Hematopoietic multipotent progenitor cell (in vitro differentiated cells): ENCODE measurements around the gene ZGLP1. TPM values are rescaled to one million over a fixed set of nuclear protein-coding genes. Genes with fewer than 3 reads are reported as not detected.
"Not testable (repeated sequence)": the region's sequence is repeated elsewhere in the genome, so short reads cannot be mapped to it uniquely, and the experiment has no call there.

Experiments used
- DNase-seq, 3 donors: peaks; one replicate each; pipeline ENCODE4 v3.0.0-alpha.2; 2011 to 2015; ENCODE audit warnings: low read depth in 2 of 3, low spot score in 2 of 3
- total RNA-seq: library from RNA; depleted of rRNA; stranded (reverse); fragments of >200 nt; gene quantifications from one replicate; pipeline ENCODE4 v1.2.3, GENCODE V29; 2012

Gene ZGLP1
- total RNA-seq, 1 donor: 0.54 TPM

DNA sequence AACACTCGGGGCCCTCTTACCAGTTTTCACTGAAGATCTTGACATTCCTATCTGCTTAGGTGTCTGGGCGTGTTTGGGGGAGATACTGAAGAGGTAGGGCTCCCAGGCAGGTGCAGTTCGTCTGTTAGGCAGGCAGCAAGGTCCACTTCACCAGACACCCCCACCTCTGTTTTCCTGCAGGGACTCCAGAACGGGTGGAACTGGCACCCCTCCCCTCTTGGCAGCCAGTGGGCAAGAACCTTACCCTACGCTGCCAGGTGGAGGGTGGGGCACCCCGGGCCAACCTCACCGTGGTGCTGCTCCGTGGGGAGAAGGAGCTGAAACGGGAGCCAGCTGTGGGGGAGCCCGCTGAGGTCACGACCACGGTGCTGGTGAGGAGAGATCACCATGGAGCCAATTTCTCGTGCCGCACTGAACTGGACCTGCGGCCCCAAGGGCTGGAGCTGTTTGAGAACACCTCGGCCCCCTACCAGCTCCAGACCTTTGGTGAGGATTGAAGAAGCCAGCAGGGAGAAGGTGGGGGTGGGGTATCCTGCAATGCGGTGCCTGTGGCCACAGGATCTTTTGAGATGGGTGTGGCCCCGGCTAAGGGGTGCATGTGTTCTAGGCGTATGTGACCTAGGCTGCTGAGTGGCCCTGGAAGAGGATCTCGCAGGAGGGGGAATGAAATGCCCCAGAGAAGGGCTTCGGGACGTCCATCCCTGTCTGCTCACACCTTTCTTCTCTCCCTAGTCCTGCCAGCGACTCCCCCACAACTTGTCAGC lies 26.1 kb downstream of the ZGLP1 start:
- no peak for DNase-seq

DNA sequence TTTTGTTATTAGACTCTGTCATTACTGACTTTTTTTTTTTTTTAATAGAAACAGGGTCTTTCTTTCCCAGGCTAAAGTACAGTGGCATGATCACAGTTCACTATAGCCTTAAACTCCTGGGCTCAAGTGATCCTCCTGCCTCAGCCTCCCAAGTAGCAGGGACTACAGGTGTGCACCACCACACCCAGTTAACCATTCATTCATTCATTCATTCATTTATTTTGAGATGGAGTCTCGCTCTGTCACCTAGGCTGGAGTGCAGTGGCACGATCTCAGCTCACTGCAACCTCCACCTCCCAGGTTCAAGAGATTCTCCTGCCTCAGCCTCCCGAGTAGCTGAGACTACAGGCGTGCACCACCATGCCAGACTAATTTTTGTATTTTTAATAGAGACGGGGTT lies 27.6 kb downstream of the ZGLP1 start:
- not testable (repeated sequence) for DNase-seq

DNA sequence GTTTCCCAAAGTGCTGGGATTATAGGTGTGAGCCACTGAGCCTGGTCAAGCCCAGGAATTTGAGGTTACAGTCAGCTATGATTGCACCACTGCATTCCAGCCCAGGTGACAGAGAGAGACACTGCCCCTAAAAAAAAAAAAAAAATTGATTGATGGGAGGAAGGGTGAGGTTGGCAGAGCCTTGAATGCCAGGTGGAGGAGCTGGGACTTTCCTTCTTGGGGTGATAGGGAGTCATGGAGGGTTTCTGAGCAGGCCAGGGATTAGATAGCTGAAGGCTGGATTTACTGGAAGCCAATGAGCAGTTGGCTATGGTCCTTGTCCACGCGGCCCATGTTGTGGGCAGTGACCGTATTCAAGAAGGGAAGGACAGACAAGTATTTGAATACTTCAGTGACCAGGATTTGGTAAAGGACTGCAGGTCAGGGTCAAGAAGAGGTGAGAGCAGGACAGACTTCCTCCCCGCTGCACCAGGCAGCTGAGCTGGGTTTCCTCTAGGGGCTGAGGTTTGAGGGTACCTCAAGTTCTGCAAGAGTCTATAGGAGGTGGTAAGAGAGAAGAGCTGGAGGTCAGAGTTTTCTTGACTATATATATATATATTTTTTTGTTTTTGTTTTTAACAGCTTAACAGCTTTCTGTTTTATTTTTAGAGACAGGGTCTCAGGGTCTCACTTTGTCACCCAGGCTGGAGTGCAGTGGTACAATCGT lies 29.7 kb downstream of the ZGLP1 start:
- DNase-seq: no peak

DNA sequence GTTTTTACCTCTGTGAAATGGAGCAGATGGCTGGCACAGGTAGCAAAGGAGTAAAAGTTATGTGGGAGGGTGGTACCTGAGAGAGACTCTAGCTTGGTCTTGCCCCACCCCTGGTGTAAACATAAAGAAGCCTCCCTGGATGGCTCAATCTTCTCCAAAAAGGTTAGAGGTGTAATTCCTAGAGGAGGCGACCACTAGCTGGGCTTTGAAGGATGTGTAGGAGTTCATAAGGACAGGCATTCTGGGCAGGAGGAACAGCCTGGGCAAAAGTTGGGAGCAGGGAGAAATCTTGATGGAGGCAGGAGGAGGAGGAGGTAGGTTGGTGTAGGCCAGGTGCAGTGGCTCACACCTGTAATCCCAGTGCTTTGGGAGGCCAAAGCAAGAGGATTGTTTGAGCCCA lies 30.7 kb downstream of the ZGLP1 start:
- no peak for DNase-seq

DNA sequence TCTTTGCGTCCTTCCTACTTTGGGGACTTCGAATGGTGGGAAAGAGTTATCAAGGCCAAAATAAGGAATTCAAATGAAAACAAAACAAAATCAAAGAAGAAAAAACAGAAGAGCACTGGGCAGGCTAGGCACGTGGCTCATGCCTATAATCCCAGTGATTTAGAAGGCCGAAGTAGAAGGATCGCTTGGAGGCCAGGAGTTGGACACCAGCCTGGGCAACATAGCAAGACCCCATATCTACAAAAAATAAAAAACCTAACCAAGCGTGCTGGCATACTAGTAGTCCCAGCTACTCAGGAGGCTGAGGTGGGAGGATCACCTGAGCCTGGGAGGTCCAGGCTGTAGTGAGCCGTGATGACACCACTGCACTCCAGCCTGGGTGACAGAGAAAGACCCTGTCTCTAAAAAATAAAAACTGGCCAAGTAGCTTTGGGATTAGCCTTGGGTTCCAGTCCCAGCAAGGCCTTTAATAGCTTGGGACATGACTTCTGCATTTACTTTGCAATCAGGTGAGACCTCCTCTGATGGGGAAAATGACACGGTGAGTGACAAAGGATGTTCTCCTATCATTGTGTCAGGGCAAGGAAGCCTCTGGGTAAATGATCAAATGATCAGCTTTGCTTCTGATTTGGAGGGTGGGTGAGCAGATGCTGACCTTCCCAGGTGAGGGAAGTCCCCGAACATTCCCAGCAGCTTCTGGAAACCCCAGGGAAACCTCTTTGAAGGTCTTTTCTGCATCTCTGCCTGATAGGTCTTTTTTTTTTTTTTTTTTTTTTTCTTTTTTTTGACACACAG lies 31.6 kb downstream of the ZGLP1 start:
- no peak for DNase-seq

GRCh38 chr19:10274589-10274988 lies 35.0 kb downstream of the ZGLP1 start:
- DNase-seq: no peak

DNA sequence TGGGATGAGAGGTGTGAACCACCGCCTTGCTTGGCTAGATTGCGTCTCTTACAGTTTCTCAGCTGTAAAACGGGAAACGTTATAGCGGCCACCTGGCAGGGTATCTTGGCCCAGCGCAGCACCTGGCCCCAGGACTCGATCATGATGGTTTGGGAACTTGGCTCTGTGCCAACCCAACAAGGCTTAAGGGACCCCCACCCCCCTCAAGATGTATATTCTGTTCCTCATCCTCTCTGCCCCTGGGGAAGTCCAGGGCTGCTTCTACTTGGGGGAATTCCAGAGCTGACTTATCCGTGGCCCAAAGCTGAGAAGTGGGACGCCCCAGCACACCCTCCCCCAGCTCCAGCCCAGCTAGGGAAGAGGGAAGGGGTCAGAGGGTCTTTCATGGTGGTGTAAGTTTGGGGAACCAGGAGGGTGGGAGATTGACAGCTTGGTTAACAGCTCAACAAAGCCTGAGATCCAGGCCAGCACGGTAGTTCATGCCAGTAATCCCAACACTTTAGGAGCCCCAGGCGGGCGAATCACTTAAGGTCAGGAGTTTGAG lies 38.0 kb downstream of the ZGLP1 start:
- peak in 2 of 3 donors; percentile 82 to 85 for DNase-seq

DNA sequence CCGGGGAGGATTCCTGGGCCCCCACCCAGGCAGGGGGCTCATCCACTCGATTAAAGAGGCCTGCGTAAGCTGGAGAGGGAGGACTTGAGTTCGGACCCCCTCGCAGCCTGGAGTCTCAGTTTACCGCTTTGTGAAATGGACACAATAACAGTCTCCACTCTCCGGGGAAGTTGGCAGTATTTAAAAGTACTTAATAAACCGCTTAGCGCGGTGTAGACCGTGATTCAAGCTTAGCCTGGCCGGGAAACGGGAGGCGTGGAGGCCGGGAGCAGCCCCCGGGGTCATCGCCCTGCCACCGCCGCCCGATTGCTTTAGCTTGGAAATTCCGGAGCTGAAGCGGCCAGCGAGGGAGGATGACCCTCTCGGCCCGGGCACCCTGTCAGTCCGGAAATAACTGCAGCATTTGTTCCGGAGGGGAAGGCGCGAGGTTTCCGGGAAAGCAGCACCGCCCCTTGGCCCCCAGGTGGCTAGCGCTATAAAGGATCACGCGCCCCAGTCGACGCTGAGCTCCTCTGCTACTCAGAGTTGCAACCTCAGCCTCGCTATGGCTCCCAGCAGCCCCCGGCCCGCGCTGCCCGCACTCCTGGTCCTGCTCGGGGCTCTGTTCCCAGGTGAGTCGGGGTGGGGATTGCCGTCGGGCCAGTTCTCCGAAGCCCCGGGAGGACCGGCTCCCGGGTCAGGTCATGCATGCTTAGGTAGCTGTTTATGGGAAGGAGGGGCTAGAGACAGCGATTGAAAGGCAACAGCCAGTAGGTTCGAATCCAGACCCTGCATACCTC lies 38.8 kb downstream of the ZGLP1 start, which contains the start of gene ICAM1:
Gene ICAM1 (plus strand): TSS at position 505 of the 779 bp plus-strand sequence. CDS start 40 bp downstream, at position 545.
- peak in 2 of 3 donors; percentile 80 to 82 for DNase-seq

- peak in 2 of 3 donors; percentile 85 to 91 for DNase-seq
These were observed 39.4 kb downstream of the ZGLP1 start for GRCh38 chr19:10270180-10270615.

DNA sequence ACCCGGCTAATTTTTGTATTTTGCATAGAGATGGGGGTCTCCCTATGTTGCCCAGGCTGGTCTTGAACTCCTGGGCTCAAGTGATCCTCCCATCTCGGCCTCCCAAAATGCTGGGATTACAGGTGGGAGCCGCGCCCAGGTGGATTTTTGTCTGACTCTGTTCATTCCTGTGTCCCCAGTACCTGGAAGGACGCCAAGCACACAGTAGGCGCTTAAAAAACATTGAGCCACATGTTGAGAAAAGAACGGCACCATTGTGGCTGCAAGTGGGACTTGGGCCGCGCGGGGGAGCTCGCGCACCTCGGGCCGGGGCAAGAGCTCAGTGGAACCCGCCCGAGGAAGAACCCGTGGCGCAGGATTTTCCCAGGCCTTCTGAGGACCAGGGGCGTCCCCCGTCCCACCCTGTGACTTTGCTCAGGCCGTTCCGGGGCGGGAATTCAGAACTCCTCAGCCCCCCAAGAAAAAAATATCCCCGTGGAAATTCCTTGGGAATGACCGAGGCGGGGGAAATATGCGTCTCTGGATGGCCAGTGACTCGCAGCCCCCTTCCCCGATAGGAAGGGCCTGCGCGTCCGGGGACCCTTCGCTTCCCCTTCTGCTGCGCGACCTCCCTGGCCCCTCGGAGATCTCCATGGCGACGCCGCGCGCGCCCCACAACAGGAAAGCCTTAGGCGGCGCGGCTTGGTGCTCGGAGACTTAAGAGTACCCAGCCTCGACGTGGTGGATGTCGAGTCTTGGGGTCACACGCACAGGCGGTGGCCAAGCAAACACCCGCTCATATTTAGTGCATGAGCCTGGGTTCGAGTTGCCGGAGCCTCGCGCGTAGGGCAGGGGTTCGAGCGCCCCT lies 40.1 kb downstream of the ZGLP1 start:
- peak in 2 of 3 donors; percentile 86 to 88 for DNase-seq

DNA sequence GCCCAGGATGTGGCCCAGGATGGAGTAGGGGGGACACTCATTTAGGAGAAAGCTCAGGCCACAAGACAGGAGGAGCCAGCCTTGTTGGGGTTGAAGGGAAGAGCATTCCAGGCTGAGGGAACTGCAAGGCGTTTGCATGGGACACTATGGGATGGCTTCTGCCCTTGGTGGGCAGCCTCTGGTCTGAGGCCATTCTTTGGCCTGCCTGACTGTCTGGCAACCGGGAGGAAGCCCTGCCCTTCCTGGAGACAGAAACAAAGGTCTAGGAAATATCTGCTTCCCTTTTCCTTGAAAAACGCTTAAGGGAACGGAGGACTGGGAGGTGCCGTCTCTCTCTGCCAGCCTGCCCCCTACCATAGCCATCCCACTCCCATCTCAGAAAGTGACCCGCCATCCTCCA lies 41.5 kb downstream of the ZGLP1 start:
- no peak for DNase-seq

DNA sequence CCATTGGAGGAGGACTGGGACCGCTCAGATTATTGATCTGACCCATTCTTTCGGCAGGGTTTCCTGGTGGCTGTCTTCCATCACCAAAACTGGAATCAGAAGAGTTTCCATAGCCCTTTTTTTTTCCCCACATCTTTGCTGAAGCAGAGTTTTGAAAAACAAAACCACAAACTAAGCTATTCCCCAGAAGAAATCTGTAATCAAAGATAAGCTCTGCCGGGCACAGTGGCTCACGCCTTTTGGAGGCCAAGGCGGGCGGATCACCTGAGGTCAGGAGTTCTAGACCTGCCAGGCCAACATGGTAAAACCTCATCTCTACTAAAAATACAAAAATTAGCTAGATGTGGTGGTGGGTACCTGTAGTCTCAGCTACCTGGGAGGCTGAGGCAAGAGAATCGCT lies 42.9 kb downstream of the ZGLP1 start:
- no peak for DNase-seq

DNA sequence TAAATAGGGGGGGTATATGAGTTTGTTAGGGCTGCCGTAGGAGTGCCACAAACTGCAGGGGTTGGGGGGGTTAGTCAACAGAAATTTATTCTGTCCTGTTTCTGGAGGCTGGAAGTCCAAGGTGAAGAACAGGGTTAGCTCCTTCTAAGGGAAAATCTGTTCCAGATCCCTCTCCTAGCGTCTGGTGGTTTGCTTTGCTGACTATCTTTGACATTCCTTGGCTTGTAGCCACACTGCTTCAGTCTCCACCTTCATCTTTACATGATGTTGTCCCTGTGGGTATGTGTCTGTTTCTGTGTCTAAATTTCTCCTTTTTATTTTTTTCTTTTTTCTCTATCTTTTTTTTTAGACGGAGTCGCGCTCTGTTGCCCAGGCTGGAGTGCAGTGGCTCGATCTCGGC lies 46.8 kb downstream of the ZGLP1 start:
- no peak for DNase-seq

DNA sequence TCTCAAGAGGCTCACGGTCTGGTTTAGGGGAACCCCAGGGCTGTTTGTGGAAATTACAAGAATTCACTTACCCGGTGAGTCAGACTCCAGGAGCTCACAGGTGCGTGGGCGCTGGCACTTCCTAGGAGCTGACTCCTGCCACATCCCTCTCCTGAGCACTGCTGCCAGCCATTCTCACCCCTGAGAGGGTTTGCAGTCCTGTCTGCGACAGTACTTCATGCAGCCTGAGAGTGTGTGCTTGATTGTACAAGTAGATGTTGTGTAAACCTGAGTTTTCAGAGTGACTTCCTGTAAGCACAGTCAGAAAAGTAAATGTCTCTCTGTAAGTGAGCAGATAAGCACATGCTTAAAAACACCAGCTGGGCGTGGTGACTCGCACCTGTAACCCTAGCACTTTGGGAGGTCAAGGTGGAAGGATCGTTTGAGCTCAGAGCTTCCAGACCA lies 49.5 kb downstream of the ZGLP1 start:
- no peak for DNase-seq

DNA sequence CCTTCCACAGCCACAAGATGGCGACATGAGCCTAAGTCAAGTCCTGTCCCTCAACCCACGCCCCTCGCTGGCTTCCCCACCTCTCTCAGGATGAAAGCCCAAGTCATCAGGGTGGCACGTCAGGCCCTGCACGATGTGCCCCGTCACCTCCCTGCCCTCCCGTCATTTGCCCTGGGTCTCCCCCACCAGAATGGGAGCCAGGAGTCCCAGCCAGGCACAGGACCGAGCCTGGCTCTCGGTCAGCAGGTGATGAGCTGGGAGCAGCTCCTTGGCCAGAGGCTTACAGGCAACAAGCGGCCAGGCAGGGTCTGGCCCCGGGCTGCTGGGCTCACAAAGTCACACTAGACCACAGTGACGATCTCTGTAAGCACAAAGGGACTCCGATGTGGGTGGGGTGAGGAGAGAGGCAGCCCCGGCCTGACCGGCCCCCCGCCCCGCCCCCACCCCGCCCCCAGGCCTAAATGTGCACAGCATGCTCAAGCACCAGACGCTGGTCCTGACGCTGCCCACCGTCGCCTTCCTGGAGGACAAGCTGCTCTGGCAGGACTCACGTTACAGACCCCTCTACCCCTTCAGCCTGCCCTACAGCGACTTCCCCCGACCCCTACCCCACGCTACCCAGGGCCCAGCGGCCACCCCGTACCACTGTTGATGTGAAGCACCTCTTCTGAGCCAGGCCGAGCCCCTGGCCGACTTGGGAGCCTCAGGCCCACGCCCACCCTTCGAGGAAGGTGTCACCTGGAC lies 50.3 kb downstream of the ZGLP1 start:
- peak; percentile 58 to 97 (median 92) for DNase-seq

- DNase-seq: no peak
These were observed 51.4 kb downstream of the ZGLP1 start for GRCh38 chr19:10258080-10258710.

GRCh38 chr19:10256970-10257615 lies 52.5 kb downstream of the ZGLP1 start:
- no peak for DNase-seq
